ENCODE data around the gene UPK1B.
"Not testable (repeated sequence)": the region's sequence is repeated elsewhere in the genome, so short reads cannot be mapped to it uniquely, and the experiment has no call there.

The UPK1B gene

GRCh38 chr3:119173325-119173724 is at the start of gene UPK1B:
Gene UPK1B (plus strand): TSS chr3:119173598. CDS start chr3:119186742, 13,144 bp downstream.
- no peak for DNase-seq (ENCODE audit: low spot score)

- DNase-seq (ENCODE audit: low spot score) = no peak
These were observed 48.1 kb upstream of the UPK1B start for GRCh38 chr3:119125342-119125741.

- no peak for DNase-seq (ENCODE audit: low spot score)
These were observed 47.5 kb upstream of the UPK1B start for GRCh38 chr3:119125742-119126504.

GRCh38 chr3:119130291-119130690 is 43.1 kb upstream of the UPK1B start:
- DNase-seq (ENCODE audit: low spot score) = not testable (repeated sequence)

- not testable (repeated sequence) for DNase-seq (ENCODE audit: low spot score)
These were observed 41.1 kb upstream of the UPK1B start for GRCh38 chr3:119132291-119132690.

GRCh38 chr3:119139360-119139759 is 34.0 kb upstream of the UPK1B start:
- DNase-seq (ENCODE audit: low spot score) = not testable (repeated sequence)

- no peak for DNase-seq (ENCODE audit: low spot score)
These were observed 32.9 kb upstream of the UPK1B start for GRCh38 chr3:119140466-119140865.

GRCh38 chr3:119145128-119145499 is 28.3 kb upstream of the UPK1B start:
- no peak for DNase-seq (ENCODE audit: low spot score)

- DNase-seq (ENCODE audit: low spot score) = peak; percentile 16
These were observed 27.8 kb upstream of the UPK1B start, which contains the start of gene TEX55 for GRCh38 chr3:119145500-119146167. Gene TEX55 (plus strand): TSS chr3:119146165. CDS start chr3:119146190, 25 bp downstream.

- no peak for DNase-seq (ENCODE audit: low spot score)
These were observed 26.6 kb upstream of the UPK1B start for GRCh38 chr3:119146578-119147375.

- no peak for DNase-seq (ENCODE audit: low spot score)
These were observed 25.9 kb upstream of the UPK1B start for GRCh38 chr3:119147494-119147893.

- no peak for DNase-seq (ENCODE audit: low spot score)
These were observed 24.8 kb upstream of the UPK1B start for GRCh38 chr3:119148493-119149180.

GRCh38 chr3:119149484-119149883 is 23.9 kb upstream of the UPK1B start:
- DNase-seq (ENCODE audit: low spot score) = no peak

- DNase-seq (ENCODE audit: low spot score) = no peak
These were observed 16.5 kb upstream of the UPK1B start for GRCh38 chr3:119156868-119157267.

- no peak for DNase-seq (ENCODE audit: low spot score)
These were observed 15.4 kb upstream of the UPK1B start for GRCh38 chr3:119157971-119158370.

- no peak for DNase-seq (ENCODE audit: low spot score)
These were observed 13.0 kb upstream of the UPK1B start for GRCh38 chr3:119160361-119160760.

- no peak for DNase-seq (ENCODE audit: low spot score)
These were observed 12.6 kb upstream of the UPK1B start for GRCh38 chr3:119160815-119161214.

- DNase-seq (ENCODE audit: low spot score) = no peak
These were observed 12.2 kb upstream of the UPK1B start for GRCh38 chr3:119161240-119161639.

GRCh38 chr3:119164745-119165144 is 8.7 kb upstream of the UPK1B start:
- DNase-seq (ENCODE audit: low spot score) = not testable (repeated sequence)

- no peak for DNase-seq (ENCODE audit: low spot score)
These were observed 2.6 kb upstream of the UPK1B start for GRCh38 chr3:119170821-119171220.

- no peak for DNase-seq (ENCODE audit: low spot score)
These were observed 2.7 kb downstream of the UPK1B start for GRCh38 chr3:119175872-119176756.

Data from CD4-positive, alpha-beta T cell treated with Interleukin-6 at 100 ng/mL for 8 hours (primary cell).